Measurements from ENCODE around the gene NMRK2.
"Not testable (repeated sequence)": the region's sequence is repeated elsewhere in the genome, so short reads cannot be mapped to it uniquely, and the experiment has no call there.

The NMRK2 gene

DNA sequence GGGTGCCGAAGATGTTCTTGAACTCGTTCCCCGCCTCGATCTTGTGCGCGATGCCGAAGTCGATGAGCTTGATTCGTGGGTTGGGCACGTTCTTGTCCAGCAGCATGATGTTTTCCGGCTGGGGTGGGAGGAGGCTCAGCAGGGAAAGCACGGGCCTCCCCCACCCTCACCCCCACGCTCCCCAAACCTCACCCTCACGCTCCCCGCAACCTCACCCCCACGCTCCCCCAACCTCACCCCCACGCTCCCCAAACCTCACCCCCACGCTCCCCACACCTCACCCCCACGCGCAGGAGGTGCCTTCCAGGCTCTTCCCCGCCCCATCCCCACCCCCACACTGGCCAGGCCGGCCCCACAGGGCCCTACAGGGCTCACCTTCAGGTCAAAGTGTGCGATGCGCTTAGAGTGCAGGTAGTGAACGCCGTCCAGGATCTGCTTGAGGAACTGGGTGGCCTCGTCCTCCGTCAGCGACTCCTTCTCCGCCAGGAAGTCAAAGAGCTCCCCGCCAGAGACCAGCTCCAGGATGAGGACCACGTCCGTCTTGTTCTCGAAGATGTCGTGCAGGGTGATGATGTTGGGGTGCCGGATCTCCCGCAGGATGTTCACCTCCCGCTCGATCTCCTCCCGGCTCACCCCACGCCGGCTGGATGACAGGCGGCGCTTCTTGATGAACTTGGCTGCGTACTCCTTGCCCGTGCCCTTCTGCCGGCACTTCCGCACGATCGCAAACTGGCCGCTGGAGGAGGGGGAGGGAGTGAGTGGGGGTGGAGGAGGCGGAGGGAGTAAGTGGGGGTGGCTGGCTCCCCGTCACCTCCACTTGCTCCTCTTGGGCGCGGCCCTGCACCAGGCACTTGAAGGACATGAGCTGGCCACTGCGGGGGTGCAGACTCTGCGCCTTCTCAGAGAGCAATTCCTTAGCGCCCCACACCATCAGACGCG is 31.7 kb downstream of the NMRK2 start:
- no peak for DNase-seq

DNA sequence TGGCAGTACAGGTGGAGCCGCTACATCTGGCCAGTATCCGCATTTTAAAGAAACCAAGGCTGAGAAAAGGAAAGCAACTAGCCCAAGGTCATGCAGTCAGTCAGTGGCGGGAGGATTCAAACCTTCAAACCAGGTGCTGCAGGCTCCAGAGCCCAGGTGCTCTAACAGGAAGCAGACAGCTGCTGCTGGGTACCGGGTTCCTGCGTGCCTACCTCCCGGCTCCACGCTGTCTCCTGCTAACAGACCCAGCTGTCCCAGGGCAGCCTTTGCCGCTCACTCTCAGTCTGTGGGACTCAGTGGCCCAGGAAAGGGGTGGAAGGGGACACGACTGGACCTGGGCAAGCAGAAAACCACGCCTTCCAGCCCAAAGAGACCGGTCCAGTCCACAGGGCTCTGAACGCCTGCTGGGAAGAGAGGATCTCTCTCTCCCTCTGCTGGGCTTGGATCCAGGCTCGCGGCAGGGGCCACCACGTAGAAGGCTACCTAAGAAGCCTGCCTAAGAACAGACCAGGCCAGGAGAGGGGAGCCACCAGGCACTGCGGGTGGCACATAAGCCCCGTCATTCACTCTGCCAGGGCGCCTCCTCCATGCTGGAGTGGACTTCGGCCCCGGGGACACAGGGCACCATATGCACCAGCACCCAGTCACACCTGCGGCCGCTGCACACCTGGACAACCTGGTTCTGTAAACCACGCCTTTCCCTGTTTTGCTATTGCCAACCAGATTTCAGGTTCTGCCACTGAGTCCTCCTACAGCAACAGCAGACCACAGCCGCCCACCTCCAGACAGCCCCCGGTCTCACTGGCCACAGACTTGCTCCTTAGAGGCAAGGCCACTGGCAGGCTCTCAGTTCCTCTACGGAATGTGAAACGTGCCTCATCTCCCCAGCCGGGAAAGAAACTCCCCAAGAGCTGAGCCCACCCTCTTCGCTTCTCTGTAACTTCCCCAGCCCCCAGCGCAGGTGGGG is 33.5 kb downstream of the NMRK2 start:
- DNase-seq: no peak

DNA sequence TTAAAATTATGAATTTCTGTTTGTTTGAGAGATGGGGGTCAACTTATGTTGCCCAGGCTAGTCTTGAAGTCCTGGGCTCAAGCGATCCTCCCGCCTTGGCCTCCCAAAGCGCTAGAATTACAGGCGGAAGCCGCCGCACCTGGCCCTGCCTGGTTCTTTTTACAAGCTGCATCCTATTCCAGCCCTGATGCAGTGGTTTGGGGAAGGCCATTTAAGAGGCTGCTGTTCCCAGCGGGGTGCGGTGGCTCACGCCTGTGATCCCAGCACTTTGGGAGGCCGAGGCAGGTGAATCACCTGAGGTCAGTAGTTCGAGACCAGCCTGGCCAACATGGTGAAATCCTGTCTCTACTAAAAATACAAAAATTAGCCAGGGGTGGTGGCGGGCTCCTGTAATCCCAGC is 35.1 kb downstream of the NMRK2 start:
- not testable (repeated sequence) for DNase-seq

DNA sequence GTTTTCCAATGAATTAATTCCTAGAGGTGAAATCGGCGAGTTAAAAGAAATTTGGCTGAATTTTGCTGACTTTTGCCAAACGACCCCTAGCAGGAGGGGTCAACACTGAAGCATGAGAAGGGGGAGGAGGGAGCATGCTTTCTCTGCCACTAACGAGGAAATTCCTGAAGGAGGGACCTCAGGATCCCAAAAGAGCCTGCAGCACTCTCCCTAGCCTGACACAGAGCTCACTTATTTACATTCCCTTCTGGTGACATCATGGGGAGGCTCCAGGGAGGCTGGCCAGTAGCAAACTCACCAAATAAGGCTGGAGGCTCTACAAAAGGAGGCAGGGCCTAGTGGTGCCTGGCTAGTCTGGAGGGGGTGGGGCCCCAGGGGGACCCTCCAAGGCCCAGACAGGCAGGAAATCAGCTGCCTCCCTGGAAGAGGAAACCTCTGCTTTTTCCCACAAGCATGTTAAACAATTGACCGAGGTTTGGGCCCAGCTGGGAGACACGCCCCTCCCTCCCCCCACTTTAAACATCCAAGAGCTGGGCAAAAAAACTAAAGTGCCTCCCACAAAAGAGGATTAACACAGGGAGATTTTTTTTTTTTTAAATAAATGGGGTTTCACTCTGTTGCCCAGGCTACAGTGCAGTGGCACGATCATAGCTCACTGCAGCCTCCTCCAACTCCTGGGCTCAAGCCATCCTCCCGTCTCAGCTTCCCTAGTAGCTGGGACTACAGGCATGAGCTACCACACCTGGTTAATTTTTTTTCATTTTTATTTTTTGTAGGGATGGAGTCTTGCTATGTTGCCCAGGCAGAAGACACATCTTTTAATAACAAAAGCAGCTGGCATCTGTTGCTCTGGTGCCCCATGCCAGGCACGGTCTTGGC is 35.9 kb downstream of the NMRK2 start:
- DNase-seq: peak; percentile 100

DNA sequence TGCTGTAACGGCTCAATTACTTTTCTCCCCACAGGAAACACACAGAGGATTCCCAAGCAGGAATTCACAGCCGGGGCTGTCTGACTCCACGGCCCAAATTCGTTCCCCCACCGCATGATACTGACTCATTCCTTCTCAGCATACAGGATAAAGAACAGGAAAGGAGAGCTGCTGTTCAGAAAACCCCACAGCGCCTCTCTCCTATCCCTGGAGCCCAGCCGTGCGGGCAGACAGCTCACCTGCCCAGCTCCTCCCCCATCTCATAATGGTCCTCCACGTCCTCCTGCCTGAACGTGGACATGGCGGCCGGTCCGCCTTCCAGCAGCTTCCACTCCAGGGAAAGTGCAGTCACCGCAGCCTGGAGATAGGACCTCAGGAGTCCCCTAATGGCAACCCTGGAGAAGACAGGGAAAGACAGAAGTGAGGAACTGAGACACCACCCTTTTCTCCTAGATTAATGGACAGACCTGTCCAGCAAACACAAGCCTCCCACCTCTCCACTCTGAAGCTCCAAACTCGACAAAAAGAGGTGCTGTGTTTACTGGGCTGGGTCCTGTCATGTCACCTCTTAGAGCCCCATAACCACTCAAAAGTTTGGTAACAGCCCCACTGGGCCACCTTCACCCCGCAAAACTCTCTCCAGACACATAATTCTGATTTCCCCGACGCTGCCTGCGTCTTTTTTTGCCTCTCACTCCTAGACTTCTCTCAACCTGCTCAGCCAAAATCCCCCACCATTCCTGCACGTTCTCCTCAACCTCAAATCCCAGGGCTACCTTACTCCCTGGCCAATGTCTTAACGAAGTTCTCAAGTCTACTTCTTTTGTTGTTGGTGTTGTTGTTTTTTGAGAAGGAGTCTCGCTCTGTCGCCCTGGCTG is 36.8 kb downstream of the NMRK2 start:
- DNase-seq: peak; percentile 93

- DNase-seq: no peak
Observed at GRCh38 chr19:3970313-3970807, 37.5 kb downstream of the NMRK2 start.

GRCh38 chr19:3970808-3971598 is 38.1 kb downstream of the NMRK2 start, which contains the start of gene DAPK3:
TSS of gene DAPK3 (minus strand) at chr19:3971099. CDS start at chr19:3969735, 1,364 bp downstream.
- DNase-seq: peak; percentile 98

DNA sequence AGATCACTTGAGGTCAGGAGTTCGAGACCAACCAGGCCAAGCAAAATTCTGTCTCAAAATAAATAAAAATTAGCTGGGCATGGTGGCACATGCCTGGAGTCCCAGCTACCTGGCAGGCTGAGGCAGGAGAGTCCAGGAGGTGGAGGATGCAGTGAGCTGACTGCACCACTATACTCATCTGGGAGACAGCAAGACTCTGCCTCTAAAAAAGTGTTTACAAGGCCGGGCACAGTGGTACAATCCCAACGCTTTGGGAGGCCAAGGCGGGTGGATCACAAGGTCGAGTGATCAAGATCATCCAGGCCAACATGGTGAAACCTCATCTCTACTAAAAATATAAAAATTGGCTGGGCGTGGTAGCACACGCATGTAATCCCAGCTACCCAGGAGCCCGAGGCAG is 42.3 kb downstream of the NMRK2 start:
- no peak for DNase-seq

- DNase-seq: no peak
Observed at GRCh38 chr19:3975637-3976087, 42.8 kb downstream of the NMRK2 start.

DNA sequence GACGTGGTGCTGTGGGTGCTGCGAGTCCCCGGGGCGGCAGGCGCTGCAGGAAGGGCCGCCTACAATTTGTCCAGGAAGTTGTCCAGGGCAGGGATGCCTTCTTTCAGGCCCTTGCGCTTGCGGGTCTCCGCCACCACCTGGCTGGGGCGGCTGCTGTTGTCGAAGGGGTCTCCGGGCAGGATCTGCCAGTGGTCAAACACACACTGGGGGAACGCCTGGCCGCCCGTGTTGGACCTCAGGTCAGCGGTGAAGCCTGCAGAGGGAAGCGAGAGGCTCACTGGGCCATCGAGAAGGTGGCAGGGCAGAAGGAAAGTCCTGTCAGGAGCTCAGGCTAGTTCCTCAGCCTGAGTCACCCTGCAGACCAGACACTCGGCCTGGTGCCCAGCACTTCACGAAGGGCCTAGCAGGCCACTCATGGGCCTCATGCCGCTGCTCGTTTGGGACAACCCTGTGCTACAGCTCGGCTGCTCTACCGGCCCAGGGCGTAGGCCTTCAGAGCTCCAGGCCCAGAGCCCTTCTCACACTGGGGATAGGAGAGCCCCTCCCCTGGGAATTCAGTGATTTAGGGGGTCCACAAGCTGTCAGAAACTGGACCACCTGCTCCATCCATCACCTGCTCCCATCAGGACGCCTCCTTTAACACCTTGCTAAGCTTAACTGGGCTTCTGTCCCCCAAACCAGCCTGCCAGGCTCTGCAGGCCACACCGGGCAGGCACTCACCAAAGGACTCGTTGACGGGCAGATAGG is 43.8 kb downstream of the NMRK2 start:
- DNase-seq: no peak

DNA sequence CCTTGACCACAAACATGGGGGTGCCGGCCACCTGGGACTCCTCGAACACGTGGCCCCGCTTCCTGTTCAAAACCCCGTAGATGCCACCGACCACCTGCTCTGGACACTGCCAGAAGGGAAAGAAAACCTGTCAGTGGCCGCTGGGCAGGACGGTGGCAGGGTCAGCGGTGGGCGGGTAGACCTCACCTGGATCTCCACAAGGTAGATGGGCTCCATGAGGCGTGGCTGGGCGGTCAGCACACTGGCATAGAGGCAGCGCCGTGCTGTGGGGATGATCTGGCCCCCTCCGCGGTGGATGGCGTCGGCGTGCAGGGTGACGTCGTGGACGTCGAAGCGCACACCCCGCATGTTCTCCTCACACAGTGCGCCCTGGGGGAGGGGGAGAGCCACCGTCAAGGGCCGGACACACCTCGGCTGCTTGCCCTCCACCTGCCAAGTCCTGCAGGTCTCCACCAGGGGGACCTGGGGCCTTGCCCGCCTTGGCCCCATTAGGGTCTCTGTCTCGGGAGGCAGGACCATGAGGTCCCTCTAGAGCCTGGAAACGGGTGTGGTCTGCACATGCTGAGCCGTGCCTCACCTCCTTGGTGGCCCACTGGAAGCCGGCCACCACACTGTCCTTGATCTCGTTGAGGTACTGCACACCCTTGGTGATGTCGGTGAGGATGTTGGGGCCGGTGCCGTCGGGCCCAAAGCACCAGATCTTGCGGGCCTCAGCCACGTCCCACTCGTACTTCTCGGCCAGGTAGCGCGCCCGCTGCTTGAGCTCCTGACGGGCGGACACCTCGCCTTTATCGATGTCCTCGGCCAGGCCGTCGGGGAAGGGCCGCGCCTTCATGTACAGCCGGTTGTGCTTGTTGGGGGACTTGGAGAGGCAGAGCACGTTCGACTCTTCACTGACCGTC is 44.6 kb downstream of the NMRK2 start:
- DNase-seq: no peak

GRCh38 chr19:3978145-3978544 is 45.3 kb downstream of the NMRK2 start:
- no peak for DNase-seq

DNA sequence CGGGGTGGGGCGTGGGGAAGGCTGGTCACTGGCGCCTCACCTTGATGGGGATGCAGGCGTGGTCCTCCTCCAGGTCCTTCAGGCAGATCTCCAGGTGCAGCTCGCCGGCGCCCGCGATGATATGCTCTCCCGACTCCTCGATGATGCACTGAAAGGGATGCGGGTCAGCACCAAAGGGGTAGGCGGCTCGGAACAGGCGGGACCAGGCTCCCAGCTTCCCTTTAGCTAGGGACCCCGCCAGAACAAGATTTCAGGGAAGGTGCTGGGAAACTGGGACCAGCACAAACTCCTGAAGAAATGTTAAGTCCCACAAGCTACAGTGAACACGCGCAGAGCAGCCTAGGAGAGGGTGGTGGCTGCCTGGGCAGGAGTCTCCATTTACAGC is 46.4 kb downstream of the NMRK2 start:
- no peak for DNase-seq

- no peak for DNase-seq
Observed at GRCh38 chr19:3979674-3980352, 46.9 kb downstream of the NMRK2 start.

DNA sequence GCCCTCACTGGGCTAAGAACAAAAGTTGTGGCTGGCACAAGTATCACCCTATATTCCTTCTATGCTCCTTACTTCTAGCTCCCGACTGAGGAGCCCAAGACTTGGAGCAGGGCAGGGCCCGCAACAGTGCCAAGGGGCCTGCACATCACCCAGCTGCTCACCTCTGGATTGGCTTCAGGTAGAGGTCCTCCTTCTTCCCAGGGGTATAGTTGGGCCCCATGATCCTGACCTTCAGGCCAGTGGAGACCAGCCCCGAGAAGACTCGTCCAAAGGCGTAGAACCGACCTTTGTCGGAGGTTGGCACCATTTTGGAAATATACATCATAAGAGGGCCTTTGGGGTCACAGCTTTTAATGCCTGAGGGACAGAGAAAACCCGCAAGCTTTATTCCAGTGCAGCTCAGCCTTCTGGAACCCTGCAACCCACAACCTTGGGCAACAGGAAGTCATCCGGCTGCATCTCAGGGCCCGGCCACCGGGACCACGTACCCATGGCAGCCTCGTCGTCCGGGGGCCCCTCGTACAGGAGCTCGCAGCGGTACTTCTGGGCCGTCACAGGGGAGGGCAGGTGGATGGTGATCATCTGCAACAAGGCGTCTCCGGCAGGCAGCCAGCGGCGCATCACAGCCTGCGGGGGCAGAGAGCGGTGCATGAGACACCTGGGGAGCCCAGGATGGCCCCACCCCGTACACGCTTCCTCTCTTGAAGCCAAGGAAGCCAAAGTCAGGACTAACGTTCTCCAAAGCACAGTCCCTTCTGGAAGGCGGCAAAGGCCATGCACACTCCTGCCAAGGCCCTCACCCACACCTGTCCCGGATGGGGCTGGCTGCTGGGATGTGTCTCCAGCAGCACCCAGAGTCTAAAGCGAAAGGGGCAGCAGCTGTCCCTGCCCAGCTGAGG is 47.7 kb downstream of the NMRK2 start:
- no peak for DNase-seq

DNA sequence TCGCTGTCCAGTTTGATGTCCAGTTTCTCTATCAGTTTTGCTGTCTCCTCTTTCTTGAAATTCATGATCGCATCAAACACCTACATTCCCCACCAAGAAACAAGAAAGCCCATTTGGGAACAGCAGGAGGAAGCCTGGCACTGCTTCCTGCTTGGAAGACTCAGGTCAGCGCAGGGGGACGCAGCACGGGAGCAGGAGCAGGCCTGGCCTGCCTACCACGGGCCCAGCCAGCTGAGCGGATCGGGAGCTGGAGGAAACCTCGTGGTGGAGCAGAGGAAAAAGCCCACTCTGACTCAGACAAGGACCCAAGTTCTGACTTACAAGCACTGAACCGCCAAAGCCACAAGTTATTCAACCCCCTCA is 48.5 kb downstream of the NMRK2 start:
- no peak for DNase-seq

All from fibroblast of skin of back (primary cell).